Cardiac septum (tissue), 1 donor: ENCODE measurements around the gene FEN1. TPM values are rescaled to one million over a fixed set of nuclear protein-coding genes. Genes with fewer than 3 reads are reported as not detected.

Source experiments
- DNase-seq: peaks from one replicate; pipeline ENCODE4 v3.0.0-alpha.2; 2020; ENCODE audit warnings: low spot score
- intact Hi-C: fragments of 100-400 bp; cut with DNase I; formaldehyde crosslinking; loops from one replicate; pipeline ENCODE4 v1.14.0; 2022
- total RNA-seq: library from RNA; stranded (reverse); fragmentation: NEBNext Ultra II Directional; extraction: Animal tissue kit (Norgen Biotek cat#: 25700); gene quantifications from one replicate; pipeline ENCODE4 v1.2.1, GENCODE V29; 2021
- donor health status: DM: no; HTN: no; CAD: no.

The FEN1 gene
- total RNA-seq, 1 donor from 2014 or later: 5.8 TPM

DNA sequence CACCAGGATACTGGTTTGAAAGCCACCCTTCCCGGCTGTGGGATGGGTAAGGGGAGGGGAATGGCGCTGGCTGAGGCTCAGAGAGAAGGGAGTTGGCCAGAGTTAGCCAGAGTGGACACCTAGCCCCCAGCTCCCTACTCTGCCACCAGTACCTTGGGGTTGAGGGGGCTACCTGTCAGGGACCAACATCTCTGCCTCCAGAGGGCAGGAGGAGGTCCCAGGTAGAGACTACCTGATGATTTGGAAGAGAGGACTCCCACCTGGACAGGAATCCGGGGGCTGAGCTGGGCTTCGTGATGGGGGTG, 36.6 kb upstream of the FEN1 start:
- intact Hi-C loops: no loop called here
- DNase-seq: no peak

DNA sequence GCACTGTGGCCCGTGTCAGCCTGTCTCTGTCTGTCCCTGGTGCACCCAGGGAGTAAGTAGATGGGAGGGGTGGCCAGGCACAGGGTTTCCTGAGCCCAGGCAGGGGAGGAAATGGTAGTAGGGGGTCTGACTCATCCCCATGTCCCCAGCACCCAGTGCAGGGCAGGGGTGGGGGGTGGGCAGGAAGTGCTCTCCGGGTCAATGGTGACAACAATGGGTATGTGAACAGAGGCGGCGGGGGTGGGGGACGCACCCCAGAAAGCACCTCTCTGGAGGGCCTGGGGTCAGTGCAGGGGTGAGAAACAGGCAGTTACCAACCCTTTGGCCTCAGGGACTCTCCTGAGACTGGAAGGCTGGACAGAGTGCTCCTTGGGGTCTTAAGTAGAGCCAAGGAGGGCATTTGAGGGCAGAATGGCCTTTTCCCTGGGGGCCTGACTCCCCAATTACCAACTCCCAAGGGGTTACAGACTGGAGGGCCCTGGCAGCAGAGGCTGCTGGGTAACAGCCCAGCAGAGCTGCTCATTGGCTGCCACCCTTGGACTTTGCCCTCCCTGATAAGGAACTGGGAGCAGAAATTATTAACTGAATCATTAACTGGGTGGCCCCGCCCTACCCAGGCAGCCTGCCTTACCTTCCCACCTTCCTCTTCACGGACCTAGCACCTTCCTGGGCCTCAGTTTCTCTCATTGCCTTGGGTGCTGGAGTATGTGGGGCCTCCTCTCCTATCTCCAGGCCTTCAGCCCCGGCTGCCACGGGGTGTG, 36.1 kb upstream of the FEN1 start:
- intact Hi-C loops: no loop called here
- DNase-seq: no peak

DNA sequence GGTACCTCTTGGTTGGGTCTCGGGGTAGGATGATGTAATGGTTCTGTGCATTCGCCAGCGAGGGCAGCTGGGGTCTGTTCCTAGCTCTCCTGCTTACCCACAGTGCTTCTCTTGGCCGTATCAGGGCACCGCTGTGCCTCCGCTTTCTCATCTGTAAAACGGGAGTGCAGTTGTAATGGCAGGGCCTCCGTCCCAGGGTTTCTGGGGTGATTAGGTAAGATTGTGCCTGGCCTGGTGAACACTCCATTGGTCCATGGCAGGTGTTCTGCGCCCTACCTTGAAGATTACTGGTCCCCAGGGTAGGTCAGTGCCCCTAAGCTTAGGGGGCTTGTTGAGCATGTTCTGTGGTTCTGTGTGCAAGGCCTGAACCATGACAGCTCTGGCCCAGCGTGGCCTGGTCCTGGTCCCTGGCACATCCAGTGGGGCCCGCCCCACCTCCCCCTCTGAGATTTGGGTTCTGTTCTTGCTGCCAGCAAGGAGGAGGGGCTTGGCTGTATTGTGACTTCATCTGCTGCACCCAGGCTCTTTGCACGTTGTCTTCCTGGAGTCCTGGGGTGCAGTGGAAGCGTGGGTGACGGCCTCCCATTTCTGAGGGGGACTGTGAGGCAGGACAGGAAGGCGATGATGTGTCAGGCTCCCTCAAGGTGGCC, 35.4 kb upstream of the FEN1 start:
- intact Hi-C loops: no loop called here
- no peak for DNase-seq

DNA sequence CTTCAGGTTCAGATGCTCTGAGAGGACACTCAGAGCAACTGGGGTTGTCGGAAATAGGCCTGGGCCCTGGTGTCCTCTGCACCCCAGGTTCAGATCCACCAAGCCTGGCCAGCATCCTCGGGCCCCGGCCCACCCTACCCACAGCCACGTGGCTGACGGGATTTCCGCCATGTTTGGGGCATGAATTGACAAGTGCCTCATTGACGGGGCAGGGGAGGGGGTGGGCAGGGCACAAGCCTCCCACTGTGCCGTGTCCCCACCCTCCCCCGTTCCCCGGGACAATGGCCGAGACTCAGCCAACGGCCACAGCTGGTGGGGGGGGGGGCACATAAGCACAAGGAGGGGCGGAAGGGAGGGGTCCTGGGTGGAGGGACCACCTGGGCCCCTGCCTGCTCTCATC, 31.8 kb upstream of the FEN1 start:
- intact Hi-C loops: no loop called here
- DNase-seq: no peak

DNA sequence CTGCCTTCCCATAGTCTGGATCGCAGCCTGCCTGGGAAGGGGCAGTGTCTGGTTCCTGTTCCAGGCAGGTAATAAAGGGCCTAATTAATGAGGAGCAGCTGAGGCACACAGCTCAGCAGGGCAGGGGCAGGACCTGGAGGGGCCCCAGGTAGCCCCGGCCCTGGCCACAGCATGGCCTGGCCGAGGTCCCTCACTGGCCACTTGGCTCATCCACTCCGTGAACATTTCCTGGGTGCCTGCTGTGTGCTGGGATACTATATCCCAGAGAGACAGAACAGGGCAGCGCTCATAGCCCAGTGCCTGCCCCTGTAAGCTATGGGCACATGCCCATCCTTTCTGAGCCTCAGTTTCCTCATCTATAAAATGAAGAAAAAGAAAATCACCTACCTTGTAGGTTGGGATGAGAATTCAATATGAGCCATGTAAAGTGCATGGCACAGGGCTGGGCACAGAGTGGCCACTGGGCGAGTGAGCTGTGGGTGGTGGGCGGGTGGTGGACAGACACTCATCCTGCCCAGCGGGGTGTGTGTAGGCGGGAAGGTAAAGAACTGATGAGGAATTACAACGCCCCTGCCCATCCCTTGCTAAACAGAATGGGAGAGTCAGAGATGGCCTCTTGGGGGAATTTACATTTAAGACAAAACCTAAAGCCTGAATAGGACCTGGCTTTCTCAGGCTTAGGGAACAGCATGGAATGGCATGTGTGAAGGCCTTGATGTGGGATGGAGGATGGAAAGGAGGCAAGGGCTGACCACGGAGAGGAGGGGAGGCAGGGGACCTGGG, 31.1 kb upstream of the FEN1 start:
- intact Hi-C loops: no loop called here
- DNase-seq: no peak

DNA sequence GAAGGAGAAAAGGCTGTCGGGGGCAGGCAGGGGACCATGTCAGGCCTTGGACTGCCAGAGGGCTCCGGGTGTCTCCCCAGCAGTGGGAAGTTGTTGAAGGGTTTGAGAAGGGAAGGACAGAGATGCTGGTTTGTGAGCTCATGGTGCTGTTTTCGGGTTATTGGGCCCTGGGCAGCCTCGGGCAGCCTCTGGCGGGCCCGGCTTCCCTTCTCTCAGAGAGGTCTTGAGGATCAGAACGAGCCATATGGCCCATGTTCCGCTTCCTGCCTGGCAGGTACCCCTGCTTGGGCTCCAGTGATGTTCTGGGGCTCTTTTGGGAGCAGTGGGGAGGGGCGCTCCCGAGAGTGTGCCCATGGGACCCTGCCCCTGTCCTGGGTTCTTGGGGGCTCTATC, 30.5 kb upstream of the FEN1 start:
- intact Hi-C loops: no loop called here
- no peak for DNase-seq

DNA sequence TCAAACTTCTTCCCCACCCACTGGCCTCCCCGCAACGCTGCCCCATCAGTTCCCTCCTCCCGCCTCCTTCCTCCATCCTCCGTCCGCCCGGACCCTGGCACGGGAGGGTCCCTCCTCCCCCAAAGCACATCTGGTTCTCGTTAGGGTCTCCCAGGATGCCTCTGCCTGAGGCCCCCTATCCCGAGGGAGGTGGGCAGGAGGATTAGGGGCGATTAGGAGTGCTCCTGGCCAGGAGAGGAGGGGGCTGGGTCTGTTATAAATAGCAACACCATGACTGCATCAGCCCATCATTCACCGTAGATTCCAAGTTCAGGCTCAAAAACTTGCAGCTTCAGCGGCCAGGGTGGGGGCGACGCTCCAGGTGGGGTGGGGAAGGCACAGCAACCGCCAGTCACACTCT, 29.9 kb upstream of the FEN1 start:
- DNase-seq: no peak
- intact Hi-C loops: no loop called here

DNA sequence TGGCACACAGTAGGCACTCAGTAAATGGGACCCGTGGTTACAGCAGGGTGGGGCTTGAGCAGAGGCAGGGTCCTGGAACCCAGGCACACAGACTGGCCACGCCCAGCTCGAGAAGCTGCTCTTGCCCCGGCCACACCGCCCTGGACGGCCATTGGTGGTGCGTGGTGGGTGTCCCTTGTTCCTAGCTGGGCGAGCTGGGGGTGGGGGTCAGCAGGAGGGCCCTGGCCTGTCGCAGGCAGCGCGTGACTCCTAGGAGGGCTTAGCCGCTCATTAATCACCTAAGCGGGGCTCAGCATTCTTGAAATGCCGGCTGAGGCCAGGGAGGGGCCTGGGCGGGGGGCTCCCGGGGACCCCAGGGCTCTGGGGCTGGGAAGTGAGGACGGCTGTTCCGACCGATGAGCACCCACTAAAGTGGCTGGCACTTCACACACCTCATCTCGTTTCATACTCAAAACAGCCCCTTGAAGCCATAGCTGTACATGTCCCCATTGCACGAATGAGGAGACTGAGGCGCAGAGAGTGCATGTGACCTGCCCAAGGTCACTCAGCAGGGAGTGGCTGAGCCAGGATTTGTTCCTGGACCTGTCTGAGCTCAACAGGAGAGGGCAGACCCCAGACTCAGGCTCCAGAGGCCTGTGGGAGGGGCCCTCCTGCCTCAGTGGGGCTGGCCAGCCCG, 28.6 kb upstream of the FEN1 start:
- intact Hi-C loops: no loop called here
- DNase-seq: no peak

DNA sequence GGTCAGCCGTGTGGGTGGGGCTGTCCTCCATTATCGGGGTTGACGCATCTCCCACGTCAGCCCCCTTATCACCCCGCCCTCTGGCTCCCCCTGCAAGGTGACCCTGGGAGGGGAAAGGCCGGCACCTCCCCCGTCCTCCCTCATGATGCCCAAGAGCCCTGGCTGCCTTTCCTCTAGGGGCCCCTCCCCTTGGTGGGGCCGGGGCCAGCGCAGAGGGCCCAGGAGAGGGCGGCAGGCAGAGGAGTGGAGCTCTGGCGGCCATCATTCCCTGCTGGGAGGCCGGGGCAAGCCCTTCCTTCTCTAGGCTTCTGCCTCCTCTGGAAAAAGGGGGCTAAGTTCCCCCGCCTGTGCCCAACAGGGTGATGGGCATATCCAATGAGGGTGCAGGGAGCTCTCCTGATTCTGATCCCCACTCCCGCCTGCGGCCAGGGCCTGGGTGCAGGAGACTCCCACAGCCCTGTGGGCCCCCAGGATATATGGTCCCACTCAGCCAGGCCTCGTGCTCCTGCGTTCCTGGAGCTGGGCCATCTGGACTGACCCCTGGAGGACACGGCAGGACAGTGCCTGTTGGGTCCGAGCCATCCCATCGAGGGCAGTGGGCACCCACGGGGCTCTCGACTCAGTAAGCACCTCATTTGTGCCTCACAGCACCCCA, 28.0 kb upstream of the FEN1 start:
- DNase-seq: no peak
- intact Hi-C loops: no loop called here

DNA sequence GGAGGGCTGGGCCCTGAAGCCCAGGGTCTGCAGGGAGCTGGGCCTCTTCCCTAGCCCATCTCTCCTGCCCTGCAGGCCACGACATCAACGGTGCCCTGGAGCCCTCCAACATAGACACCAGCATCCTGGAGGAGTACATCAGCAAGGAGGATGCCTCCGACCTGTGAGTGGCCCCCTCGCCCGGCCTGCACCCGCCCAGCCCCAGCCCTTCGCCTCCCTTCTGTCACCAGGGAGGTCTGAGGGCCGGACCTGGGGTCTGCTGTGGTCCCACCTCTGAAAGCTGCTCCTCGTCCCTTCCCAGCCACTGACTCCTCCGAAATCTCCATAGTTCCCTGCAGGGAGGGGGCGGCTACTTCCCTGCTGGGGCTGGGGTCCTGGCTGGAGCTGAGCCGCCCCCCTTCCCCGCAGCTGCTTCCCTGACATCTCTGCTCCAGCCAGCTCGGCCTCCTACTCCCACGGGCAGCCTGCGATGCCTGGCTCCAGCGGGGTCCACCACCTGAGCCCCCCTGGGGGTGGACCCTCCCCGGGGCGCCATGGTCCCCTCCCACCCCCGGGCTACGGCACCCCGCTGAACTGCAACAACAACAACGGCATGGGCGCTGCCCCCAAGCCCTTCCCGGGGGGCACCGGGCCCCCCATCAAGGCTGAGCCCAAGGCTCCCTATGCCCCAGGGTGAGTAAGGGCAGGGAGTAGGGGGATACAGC, 27.0 kb upstream of the FEN1 start:
- intact Hi-C loops: no loop called here
- no peak for DNase-seq

DNA sequence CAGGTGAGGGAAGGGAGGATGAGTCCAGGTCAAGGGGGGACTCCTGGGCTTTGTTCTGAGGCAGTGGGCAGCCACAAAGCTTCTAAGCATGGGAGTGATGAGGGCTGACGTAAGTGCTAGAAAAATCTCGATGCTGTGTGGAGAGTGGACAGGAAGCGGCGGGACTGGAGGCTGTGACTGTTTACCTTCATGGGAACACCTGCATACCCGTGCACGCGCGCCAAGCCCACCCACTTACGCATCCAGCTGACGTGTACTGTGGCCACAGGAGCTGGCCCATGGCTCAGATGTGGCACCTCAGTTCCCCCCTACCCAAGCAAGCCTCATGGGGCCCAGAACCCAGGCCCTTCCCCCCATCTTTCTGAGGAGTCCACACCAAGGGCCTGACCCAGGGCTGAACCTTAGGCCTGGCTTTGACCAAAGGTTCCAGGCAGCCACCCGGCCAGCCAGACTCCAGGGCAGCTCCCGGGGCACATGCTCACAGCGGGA, 26.3 kb upstream of the FEN1 start:
- intact Hi-C loops: no loop called here
- no peak for DNase-seq

DNA sequence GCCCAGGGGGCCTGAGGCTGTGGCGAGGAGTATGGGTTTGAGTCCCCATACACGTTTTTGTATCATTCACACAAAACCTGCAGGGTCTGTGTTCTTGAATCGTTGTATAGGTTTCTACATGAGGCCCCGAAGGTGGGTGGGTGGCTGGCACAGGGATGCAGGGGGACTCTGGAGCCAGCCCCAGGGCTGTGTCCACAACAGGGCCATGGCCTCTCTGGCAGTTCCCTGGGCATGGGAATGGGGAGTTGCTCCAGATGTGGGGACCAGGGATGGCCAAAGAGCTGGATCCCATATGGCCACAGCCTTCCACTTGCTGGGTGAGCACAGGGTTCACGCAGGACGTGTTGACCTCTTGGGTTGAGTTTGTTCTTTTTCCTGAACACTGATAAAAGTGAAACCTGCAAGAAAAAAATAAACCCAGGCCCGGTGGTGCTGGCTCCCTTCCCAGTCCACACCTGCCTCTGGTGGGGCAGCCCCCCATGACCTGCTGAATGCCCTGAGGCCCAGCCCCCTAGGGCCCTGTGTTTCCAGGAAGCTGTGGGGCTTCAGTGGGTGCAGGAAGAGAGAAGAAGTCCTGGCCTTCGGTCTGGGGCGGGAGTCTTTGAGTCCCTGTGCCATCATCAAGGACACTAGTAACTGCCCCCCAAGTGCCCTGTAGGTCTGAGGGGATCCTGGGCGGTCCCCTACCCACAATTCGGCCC, 24.2 kb upstream of the FEN1 start:
- intact Hi-C loops: no loop called here
- no peak for DNase-seq

DNA sequence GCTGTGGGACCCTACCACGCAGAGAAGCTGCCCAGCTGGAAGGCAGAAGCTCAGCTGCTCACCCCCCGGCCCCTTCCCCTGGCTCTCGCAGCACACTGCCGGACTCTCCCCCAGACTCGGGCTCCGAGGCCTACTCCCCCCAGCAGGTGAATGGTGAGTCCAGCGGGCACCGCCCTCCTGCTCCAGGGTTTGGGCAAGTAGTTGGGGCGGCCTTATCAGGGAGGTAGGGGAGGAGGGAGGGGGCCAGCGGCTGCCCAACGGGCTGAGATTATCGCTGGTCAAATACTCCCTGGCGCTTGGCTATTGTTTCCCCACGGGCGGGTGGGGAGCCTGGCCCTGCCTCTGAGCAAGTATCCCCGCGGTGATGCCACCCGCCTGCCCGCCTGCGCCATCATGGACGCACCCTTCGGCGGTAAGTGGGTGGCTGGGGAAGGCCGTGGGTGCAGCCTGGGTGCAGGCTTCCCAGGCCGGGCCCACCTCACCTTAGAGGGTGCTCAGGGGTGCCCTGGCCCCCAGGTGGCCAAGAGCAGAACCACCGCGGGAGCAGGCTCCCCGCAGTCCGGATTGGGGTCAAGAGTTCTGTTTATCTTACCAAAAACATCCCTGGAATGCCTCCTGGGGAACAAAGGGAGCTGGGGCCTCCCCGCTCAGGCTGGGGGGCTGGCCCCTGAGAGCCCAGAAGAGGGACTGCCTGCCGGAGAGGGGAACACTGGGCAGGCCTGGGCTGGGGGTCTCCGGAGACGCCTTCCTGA, 23.4 kb upstream of the FEN1 start:
- DNase-seq: no peak

DNA sequence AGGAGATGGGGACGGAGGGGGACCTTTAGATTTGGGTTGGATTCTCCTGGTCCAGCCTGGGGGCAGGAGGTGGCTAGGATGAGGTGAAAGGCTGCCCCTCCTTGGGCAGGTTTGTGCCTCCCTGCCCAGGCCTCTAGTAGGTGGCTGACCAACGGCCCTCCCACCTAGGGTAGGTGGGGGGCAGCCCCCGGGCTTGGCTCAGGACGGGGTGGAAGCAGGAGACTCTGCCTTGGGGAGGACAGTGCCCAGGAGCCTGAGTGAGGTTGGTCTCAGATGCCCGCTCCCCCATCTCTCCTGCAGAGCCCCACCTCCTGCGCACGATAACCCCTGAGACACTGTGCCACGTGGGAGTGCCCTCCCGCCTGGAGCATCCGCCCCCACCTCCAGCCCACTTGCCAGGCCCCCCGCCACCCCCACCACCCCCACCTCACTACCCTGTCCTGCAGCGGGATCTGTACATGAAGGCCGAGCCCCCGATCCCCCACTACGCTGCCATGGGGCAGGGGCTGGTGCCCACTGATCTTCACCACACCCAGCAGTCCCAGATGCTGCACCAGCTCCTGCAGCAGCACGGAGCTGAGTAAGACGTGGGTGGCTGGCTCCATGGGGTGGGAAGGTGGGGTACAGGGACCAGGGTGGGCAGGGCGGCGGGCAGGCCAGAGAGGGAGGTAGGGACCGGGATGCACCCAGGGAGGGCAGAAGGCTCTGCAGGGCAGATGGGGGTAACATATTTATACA, 22.6 kb upstream of the FEN1 start:
- no peak for DNase-seq
- intact Hi-C loops: no loop called here

More for the DNA sequence above, 23.4 kb upstream of the FEN1 start:
- intact Hi-C loops: no loop called here

DNA sequence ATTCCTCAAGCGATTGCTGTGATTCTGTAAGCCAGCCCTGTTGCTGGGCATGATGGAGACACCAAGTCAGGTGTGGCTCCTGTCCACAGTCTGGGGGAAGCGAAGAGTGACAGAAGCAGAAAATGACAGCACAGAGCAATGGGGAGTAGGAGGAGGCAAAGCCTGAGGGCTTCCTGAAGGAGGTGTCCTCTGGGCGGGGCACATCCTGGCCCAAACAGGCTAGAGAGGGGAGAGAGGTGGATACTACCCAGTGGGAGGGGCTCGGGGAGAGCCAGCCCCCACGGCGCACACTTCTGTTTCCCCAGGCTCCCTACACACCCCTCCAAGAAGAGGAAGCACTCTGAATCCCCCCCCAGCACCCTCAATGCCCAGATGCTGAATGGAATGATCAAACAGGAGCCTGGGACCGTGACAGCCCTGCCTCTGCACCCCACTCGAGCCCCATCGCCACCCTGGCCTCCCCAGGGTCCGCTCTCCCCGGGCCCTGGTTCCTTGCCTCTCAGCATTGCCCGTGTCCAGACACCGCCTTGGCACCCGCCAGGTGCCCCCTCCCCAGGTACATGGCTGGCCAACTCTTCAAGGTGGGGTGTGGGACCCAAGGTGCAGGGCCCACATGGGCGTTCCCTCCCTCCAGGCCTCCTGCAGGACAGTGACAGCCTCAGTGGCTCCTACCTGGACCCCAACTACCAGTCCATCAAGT, 21.4 kb upstream of the FEN1 start:
- DNase-seq: no peak
- intact Hi-C loops: no loop called here

DNA sequence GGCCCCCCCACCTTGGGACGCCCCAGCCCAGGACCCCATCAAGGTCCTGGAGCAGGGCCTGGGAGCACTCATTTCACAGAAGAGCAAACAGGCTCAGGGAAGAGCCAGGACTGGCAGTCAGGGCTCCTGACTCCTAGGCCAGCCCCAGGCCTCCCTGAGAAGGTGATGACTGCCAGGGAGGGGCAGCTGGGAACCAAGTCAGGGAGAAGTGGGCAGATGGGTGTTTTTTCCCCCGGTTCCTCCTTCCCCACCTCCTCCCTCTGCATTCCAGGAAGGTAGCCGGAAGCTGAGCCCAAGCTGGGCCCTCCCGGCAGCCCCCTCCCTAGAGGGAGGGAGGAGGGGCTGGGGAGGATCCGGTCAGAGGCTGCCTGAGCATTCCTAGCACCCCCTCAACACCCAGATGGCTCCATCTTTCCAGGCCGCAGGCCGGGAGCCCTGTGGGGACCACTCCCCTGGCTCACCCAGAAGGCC, 20.7 kb upstream of the FEN1 start:
- no peak for DNase-seq
- intact Hi-C loops: no loop called here

DNA sequence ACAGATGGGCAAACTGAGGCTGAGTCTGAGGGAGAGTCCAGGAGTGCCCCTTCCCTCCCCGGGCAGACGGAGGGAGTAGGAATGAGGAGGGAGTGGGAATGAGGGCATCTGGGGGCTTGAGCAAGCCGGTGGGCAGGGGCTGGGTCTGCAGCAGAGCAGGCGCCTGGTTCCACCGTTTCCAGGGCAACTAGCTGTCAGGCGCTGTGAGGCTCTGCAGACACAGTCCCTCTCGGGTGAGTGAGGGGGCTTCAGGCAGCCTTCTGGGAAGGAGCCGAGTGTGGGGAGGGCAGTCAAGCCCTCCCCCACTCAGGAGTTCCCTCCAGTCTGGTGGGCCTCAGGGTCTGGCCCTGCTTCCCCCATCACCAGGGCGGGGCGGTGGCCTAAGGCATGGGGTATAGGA, 19.4 kb upstream of the FEN1 start:
- intact Hi-C loops: no loop called here
- DNase-seq: no peak
